Heart left ventricle (tissue), 13 donors: ENCODE data around the gene FGF14.

Source experiments
- POLR2A ChIP-seq, 2 donors: fragments of 450-650 bp; IDR thresholded peaks; one replicate each; pipeline ENCODE4 v1.6.1; 2017; ENCODE audit warnings: antibody characterized with exemption in 2 of 2, mild to moderate bottlenecking in 2 of 2, moderate library complexity in 2 of 2
- TF ChIP-seq, protein P1 (sequence below), 12 donors: fragments of 200-600 bp; sonication (generic) in 4 of 12; IDR thresholded peaks; one replicate each; pipeline versions ENCODE4 v1.5.0 to v1.8.0; 2018 to 2022; ENCODE audit warnings: antibody characterized with exemption in 12 of 12, mild to moderate bottlenecking in 5 of 12
- donor health status: ischemic (EF 13 %, LVEDD 7.1; RV severe dilation, severe dysfunction).
- donor health status: DM: no; HTN: yes; CAD: no.
- donor health status: DM: no; HTN: no; CAD: no.
- donor health status: ischemic (EF 25% LVEDD 6.9; RV normal size, moderate dysfunction).
- donor health status: ischemic (EF 25% LVEDD 5.7; RV mildly dilated, moderate dysfunction).
- donor health status: ischemic (EF 35%, LVEDD 5.7; RV mildly dilated, moderate dysfunction).
- donor health status: nonischemic (EF 11% LVEDD 7.7; RV severe dilation, severe dysfunction).
- donor health status: DM: yes; HTN: yes; CAD: no.
- donor health status: PGD.
- donor health status: ischemic (EF 29% LVEDD 5.4; RV normal size, mild dysfunction).
- donor health status: nonischemic (EF 23%, LVEDD 6.1; RV moderate dilation, normal function).

DNA sequence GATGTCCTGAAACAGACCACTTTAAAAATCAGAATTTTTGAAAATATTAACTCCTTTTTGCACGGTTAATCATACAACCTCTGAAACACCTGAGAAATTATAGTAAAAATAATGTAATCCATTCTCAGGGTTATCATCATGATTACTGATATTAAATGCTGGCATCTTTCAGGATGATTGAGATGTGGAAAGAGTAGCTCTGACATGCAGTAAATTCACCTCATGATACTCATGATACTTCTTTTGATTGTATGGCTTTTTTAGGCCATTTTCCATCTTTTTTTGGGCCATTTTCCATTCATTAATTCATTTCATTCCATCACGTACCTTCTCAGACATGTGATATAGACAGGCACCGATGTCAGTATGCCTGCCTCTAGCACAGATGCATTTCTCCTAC lies 85.1 kb downstream of the FGF14 start:
- TF ChIP-seq, protein P1, sequence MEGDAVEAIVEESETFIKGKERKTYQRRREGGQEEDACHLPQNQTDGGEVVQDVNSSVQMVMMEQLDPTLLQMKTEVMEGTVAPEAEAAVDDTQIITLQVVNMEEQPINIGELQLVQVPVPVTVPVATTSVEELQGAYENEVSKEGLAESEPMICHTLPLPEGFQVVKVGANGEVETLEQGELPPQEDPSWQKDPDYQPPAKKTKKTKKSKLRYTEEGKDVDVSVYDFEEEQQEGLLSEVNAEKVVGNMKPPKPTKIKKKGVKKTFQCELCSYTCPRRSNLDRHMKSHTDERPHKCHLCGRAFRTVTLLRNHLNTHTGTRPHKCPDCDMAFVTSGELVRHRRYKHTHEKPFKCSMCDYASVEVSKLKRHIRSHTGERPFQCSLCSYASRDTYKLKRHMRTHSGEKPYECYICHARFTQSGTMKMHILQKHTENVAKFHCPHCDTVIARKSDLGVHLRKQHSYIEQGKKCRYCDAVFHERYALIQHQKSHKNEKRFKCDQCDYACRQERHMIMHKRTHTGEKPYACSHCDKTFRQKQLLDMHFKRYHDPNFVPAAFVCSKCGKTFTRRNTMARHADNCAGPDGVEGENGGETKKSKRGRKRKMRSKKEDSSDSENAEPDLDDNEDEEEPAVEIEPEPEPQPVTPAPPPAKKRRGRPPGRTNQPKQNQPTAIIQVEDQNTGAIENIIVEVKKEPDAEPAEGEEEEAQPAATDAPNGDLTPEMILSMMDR (IDR thresholded peaks at IDR 0.05), result no peak
- TF ChIP-seq POLR2A (IDR thresholded peaks at IDR 0.05), result no peak
